ENCODE measurements around the gene PHIP.
"Not testable (repeated sequence)": the region's sequence is repeated elsewhere in the genome, so short reads cannot be mapped to it uniquely, and the experiment has no call there.

Gene PHIP

DNA sequence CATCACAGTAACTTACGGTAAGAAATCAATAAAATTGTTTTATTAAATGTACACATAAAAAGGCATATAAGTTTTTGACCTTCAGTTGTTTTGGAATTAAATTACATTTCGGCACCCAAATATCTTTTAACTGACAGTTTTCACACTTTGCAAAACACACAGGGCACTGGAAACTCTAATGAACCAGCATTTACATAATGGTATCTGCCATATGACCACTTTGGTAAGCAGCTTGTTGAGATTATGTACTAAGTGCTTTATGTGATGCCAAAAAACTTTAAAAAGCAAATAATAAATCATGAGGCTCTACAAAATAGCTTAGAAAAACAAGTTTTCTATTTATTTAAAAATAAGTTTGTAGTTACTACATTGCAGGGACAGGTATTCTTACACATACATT lies 142.5 kb downstream of the PHIP start (continued):
- TF ChIP-seq ZNF274 (IDR thresholded peaks at IDR 0.05; ENCODE audit: low read length) (no peak), ZNF274 (tag by site-specific recombination; IDR thresholded peaks at IDR 0.05; ENCODE audit: borderline replicate concordance) (no peak), ZBTB8A (tag by site-specific recombination; IDR thresholded peaks at IDR 0.05) (no peak), ZBTB1 (tag by site-specific recombination; IDR thresholded peaks at IDR 0.05) (no peak)

DNA sequence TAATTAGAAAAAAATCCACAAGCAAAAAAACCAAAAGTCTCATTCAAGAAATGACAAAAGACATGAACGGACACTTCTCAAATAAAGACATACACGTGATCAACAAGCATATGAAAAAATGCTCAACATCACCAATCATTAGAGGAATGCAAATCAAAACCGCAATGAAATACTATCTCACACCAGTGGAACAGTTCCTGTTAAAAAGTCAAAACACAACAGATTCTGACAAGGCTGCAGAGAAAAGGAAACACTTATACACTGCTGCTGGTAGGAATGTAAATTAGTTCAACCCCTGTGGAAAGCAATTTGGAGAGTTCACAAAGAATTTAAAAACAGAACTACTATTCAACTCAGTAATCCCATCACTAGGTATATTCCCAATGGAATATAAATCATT lies 152.7 kb downstream of the PHIP start:
- Histone ChIP-seq H3K9me3 (ENCODE audit: control insufficient read depth, insufficient read depth, low read depth, low read length) (no peaks in the 10 kb centered on the region; the same call in 1 of the 2 replicates), H3K27ac (ENCODE audit: extremely low read depth, low read depth, low read length) (no peak overlapping the region), H3K4me1 (ENCODE audit: control insufficient read depth, insufficient read depth, low read length) (no peaks in the 10 kb centered on the region), H3K4me3 (ENCODE audit: low read depth, low read length) (no peak overlapping the region), H3K36me3 (ENCODE audit: control insufficient read depth in 2 of 2, insufficient read depth in 1 of 2, low read length in 2 of 2) (no peaks in the 10 kb centered on the region)
- TF ChIP-seq, protein P1, sequence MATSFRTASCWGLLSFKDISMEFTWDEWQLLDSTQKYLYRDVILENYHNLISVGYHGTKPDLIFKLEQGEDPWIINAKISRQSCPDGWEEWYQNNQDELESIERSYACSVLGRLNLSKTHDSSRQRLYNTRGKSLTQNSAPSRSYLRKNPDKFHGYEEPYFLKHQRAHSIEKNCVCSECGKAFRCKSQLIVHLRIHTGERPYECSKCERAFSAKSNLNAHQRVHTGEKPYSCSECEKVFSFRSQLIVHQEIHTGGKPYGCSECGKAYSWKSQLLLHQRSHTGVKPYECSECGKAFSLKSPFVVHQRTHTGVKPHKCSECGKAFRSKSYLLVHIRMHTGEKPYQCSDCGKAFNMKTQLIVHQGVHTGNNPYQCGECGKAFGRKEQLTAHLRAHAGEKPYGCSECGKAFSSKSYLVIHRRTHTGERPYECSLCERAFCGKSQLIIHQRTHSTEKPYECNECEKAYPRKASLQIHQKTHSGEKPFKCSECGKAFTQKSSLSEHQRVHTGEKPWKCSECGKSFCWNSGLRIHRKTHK (tag by site-specific recombination; IDR thresholded peaks at IDR 0.05), result no peak
- TF ChIP-seq ZBTB48 (tag by site-specific recombination; IDR thresholded peaks at IDR 0.05) (no peak), MYNN (tag by site-specific recombination; IDR thresholded peaks at IDR 0.05; ENCODE audit: borderline replicate concordance) (no peak), ZNF302 (tag by site-specific recombination; IDR thresholded peaks at IDR 0.05; ENCODE audit: low read depth) (no peak), ZBTB7A (tag by site-specific recombination; IDR thresholded peaks at IDR 0.05; ENCODE audit: low read depth) (no peak), GFI1B (tag by site-specific recombination; IDR thresholded peaks at IDR 0.05) (no peak), KLF9 (tag by site-specific recombination; IDR thresholded peaks at IDR 0.05; ENCODE audit: low read depth) (no peak), ZNF747 (tag by site-specific recombination; IDR thresholded peaks at IDR 0.05) (no peak), ZNF560 (tag by site-specific recombination; IDR thresholded peaks at IDR 0.05; ENCODE audit: borderline replicate concordance) (no peak), ZNF433 (tag by site-specific recombination; IDR thresholded peaks at IDR 0.05; ENCODE audit: low read depth) (no peak), ZNF76 (tag by site-specific recombination; IDR thresholded peaks at IDR 0.05; ENCODE audit: borderline replicate concordance, low read depth) (no peak), REPIN1 (tag by site-specific recombination; IDR thresholded peaks at IDR 0.05; ENCODE audit: low read depth) (no peak), ZNF394 (tag by site-specific recombination; IDR thresholded peaks at IDR 0.05; ENCODE audit: borderline replicate concordance) (no peak), ZNF624 (tag by site-specific recombination; IDR thresholded peaks at IDR 0.05) (no peak)
- TF ChIP-seq, protein P2, sequence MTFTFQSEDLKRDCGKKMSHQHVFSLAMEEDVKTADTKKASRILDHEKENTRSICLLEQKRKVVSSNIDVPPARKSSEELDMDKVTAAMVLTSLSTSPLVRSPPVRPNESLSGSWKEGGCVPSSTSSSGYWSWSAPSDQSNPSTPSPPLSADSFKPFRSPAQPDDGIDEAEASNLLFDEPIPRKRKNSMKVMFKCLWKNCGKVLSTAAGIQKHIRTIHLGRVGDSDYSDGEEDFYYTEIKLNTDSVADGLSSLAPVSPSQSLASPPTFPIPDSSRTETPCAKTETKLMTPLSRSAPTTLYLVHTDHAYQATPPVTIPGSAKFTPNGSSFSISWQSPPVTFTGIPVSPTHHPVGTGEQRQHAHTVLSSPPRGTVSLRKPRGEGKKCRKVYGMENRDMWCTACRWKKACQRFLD (tag by site-specific recombination; IDR thresholded peaks at IDR 0.05), result no peak
- TF ChIP-seq, protein P3, sequence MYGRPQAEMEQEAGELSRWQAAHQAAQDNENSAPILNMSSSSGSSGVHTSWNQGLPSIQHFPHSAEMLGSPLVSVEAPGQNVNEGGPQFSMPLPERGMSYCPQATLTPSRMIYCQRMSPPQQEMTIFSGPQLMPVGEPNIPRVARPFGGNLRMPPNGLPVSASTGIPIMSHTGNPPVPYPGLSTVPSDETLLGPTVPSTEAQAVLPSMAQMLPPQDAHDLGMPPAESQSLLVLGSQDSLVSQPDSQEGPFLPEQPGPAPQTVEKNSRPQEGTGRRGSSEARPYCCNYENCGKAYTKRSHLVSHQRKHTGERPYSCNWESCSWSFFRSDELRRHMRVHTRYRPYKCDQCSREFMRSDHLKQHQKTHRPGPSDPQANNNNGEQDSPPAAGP (tag by site-specific recombination; IDR thresholded peaks at IDR 0.05), result no peak
- TF ChIP-seq, protein P4, sequence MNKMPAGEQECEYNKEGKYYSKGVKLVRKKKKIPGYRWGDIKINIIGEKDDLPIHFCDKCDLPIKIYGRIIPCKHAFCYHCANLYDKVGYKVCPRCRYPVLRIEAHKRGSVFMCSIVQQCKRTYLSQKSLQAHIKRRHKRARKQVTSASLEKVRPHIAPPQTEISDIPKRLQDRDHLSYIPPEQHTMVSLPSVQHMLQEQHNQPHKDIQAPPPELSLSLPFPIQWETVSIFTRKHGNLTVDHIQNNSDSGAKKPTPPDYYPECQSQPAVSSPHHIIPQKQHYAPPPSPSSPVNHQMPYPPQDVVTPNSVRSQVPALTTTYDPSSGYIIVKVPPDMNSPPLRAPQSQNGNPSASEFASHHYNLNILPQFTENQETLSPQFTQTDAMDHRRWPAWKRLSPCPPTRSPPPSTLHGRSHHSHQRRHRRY (tag by site-specific recombination; IDR thresholded peaks at IDR 0.05), result no peak
- POLR2A ChIA-PET, result no interaction called here
- CTCF ChIA-PET, result no interaction called here

DNA sequence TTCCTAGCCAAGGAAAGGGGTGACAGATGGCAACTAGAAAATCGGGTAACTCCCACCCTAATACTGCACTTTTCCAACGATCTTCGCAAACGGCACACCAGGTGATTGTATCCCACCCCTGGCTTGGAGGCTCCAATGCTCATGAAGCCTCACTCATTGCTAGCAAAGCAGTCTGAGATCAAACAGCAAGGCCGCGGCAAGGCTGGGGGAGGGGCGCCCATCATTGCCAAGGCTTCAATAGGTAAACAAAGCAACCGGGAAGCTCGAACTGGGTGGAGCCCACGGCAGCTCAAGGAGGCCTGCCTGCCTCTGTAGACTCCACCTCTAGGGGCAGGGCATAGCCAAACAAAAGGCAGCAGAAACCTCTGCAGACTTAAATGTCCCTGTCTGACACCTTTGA lies 156.9 kb downstream of the PHIP start:
- POLR2A ChIA-PET; H3K4me3 ChIP-seq (ENCODE audit: low read depth, low read length); H3K27ac ChIP-seq (ENCODE audit: extremely low read depth, low read depth, low read length); H3K4me1 ChIP-seq (ENCODE audit: control insufficient read depth, insufficient read depth, low read length); CTCF ChIA-PET; H3K9me3 ChIP-seq (ENCODE audit: control insufficient read depth, insufficient read depth, low read depth, low read length); H3K36me3 ChIP-seq (ENCODE audit: control insufficient read depth in 2 of 2, insufficient read depth in 1 of 2, low read length in 2 of 2): not testable (repeated sequence)

Data from HEK293 (cell line).